ENCODE measurements around the gene SVIP.

Gene SVIP

GRCh38 chr11:22787551-22788162, 41.9 kb downstream of the SVIP start:
- DNase-seq, result no peak

GRCh38 chr11:22787055-22787454, 42.5 kb downstream of the SVIP start:
- DNase-seq, result no peak

GRCh38 chr11:22786475-22786874, 43.1 kb downstream of the SVIP start:
- no peak for DNase-seq

- DNase-seq, result no peak
Measured at GRCh38 chr11:22785251-22785650, 44.4 kb downstream of the SVIP start.

- DNase-seq, result no peak
Measured at GRCh38 chr11:22780952-22781593, 48.5 kb downstream of the SVIP start.

GRCh38 chr11:22779850-22780249, 49.8 kb downstream of the SVIP start:
- no peak for DNase-seq

- DNase-seq, result no peak
Measured at GRCh38 chr11:22778642-22779041, 51.0 kb downstream of the SVIP start.

GRCh38 chr11:22775248-22775647, 54.4 kb downstream of the SVIP start:
- DNase-seq, result no peak

GRCh38 chr11:22774716-22775115, 54.9 kb downstream of the SVIP start:
- DNase-seq, result no peak

GRCh38 chr11:22769081-22769480, 60.5 kb downstream of the SVIP start:
- no peak for DNase-seq
